GM18858 (cell line): ENCODE measurements around the gene CCDC137.

Experiments
- ATAC-seq: cut with Tn5 transposase; IDR thresholded peaks from one replicate; pipeline ENCODE4 v1.9.1; 2021; ENCODE audit not compliant: unreplicated experiment

CCDC137 gene

GRCh38 chr17:81700353-81701287, 34.1 kb downstream of the CCDC137 start:
- no peak for ATAC-seq

GRCh38 chr17:81701288-81702071, 34.9 kb downstream of the CCDC137 start:
- no peak for ATAC-seq

- peak; percentile 57 for ATAC-seq
These were observed 36.6 kb downstream of the CCDC137 start, which contains the start of gene MRPL12 for GRCh38 chr17:81702934-81703746. Gene MRPL12 (plus strand): TSS chr17:81703367. CDS start chr17:81703502, 135 bp downstream.

- ATAC-seq = no peak
These were observed 37.5 kb downstream of the CCDC137 start for GRCh38 chr17:81703747-81704654.

- ATAC-seq = no peak
These were observed 39.1 kb downstream of the CCDC137 start for GRCh38 chr17:81705518-81706231.

GRCh38 chr17:81706232-81706611, 39.7 kb downstream of the CCDC137 start:
- ATAC-seq = no peak

GRCh38 chr17:81706757-81707624, 40.5 kb downstream of the CCDC137 start:
- no peak for ATAC-seq

- no peak for ATAC-seq
These were observed 41.4 kb downstream of the CCDC137 start for GRCh38 chr17:81707725-81708646.

- ATAC-seq = no peak
These were observed 42.2 kb downstream of the CCDC137 start for GRCh38 chr17:81708739-81709185.

- no peak for ATAC-seq
These were observed 44.2 kb downstream of the CCDC137 start for GRCh38 chr17:81710514-81711308.

GRCh38 chr17:81711814-81712467, 45.4 kb downstream of the CCDC137 start, which contains the start of gene SLC25A10:
Gene SLC25A10 (plus strand): TSS chr17:81712284. CDS start chr17:81712427, 143 bp downstream.
- ATAC-seq = peak; percentile 41

- no peak for ATAC-seq
These were observed 46.0 kb downstream of the CCDC137 start for GRCh38 chr17:81712468-81713003.

GRCh38 chr17:81713004-81713555, 46.5 kb downstream of the CCDC137 start:
- no peak for ATAC-seq

- no peak for ATAC-seq
These were observed 47.2 kb downstream of the CCDC137 start for GRCh38 chr17:81713556-81714411.
